RKO (cell line): ENCODE results near the gene LOXL1.

Experiments
- DNase-seq: peaks from one replicate; pipeline ENCODE4 v3.0.0-alpha.2; 2016; ENCODE audit warnings: low spot score

The LOXL1 gene

GRCh38 chr15:73981761-73982221, 55.5 kb downstream of the LOXL1 start:
- no peak for DNase-seq

DNA sequence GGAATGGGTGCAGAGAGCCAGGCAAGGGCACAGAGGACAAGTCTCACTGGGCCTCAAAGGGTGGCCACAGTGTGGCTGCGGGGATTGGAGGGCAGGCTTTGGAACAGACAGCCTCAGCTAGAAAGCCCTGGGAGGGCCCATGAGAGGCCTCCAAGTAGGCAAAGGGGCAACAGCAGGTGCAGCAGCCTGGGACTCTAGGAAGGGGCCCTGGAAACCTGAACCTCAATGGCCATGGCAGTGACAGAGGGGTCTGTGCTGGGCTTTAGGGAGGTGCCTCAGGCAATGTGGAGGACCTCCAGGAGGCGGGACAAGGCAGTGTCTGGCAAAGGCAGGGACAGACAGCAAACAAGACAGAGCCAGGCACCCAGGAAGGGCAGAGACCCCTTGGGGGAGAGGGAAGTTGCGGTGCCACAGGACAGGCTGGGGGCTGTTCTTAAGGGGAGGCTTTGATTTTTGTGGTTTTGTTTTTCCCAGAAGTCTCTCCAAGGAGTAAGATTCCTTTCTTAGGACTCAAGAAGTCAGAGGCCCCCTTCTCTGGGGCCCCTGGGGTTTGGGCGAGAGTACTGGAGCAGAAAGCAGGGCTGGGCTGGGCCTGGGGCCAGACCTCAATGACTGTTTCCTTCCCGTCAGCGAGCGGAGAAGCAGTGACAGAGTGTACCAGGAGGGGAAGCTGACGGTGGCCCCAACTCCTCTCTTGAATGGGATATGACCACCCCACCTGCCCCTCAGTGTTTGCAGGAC, 56.1 kb downstream of the LOXL1 start:
- no peak for DNase-seq

DNA sequence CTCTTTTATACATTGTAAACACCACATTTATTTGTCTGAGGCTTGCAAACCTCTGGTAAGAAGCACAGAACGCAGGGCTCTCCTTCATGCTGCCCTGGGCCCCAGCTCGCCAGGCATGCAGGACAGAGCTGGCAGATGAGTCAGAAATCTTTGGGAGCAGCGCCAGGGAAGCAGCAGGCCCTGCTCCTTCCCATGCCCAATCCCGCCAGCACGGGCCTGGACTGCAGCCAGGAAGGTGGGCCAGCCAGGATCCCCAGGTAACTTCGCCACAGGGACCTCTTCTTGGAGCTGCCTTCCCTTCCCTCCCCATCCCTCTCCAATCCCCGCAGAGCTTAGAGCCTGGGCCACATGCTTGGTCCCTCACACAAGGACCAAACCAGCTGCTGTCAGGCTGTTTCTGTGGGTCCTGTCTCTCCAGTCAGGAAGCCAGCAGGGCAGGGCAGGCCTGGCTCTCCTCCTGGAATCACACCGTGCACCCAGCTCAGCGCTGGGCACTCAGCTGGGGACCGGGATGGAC, 57.0 kb downstream of the LOXL1 start:
- no peak for DNase-seq

DNA sequence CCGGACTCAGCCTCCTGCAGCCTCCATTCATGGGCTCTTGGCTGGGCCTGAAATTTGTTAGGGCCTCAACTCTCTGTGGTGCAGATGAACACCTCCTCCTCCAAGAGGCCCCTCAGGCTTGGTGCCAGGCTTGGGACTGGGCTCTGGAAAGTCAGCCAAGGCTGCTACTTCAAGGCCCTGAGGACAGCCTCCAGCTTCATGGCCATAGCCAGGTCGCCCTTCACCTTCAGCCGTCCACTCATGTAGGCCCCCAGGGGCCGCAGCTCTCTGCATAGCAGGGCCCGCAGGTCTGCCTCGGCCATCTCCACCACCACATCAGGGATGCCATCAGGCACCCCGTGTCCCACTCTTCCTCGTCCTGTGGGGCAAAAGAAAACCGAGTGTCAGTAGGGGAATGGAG, 57.5 kb downstream of the LOXL1 start:
- no peak for DNase-seq

- DNase-seq, result no peak
Measured at GRCh38 chr15:73984208-73984979, 58.1 kb downstream of the LOXL1 start.

GRCh38 chr15:73985101-73985873, 59.0 kb downstream of the LOXL1 start:
- DNase-seq, result no peak

DNA sequence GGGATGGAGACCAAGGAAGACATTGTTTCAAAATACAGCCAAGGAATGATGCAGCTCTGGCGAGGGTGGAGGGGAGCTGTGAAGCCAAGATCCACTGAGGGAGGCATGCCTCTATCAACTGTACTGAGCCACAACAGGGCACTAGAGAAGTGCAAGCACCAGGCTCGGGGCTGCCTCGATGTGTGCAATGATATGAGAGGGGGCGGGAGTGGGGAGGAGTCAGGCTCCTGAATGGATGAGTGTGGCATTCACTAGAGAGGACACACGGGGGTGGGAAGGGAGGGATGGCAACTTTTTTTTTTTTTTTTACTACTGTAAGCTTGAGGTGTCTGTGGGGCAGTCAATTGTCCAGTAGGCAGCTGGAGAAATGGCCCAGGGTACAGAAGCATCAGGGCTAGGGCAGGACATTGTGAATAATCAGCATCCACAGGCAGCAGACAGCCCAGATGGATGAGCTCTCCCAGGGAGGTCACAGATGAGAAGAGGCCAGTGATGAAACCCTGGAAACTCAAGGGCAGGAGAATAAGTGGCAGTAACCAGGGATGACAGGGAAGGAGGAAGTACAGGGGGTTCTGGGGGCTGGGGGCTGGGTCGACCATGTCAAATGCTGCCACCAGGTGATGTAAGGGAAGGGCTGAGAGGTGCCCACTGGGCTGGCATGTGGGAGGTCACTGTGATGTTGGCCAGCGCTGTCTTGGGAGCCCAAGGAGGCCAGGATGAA, 60.0 kb downstream of the LOXL1 start:
- no peak for DNase-seq

GRCh38 chr15:73986776-73987056, 60.5 kb downstream of the LOXL1 start:
- DNase-seq, result no peak

- no peak for DNase-seq
Measured at GRCh38 chr15:73987250-73987649, 61.0 kb downstream of the LOXL1 start.

DNA sequence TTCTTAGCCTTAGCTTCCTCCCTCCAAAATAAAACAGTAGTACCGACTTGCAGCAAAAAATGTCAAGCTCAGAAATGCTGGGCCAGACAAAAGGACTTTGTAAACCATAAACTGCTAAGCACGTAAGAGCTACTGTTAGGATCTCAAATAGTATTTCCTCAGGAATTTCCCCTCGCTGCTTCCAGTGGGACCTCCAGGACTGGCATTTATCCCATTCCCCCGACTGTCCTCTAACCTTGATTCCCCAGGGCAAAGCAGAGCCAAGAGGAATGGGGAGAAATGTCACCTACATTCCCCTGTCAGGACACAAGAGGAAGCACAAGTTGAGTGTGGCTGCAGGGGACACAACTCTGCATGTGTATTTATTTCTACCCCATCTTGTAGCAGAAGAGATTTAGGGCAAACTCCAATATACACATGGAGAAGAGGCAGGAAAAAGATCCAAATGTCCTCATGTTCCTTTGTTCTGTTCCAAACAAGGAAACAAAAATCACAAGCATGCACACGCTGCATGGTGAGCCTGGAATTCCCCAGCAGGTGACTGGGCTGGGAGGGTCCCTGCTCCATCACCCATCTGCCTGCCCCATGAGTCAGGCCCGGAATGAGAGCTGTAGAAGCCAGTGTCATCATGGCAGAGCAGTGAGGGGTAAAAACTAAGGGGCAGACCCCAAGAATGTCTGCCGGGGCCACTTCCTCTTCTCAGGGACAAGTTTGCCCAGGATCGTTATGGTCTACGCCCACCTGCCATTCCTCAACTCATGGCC, 61.6 kb downstream of the LOXL1 start:
- DNase-seq, result no peak

- DNase-seq, result no peak
Measured at GRCh38 chr15:73988445-73988969, 62.2 kb downstream of the LOXL1 start.

GRCh38 chr15:73989001-73989798, 62.9 kb downstream of the LOXL1 start:
- peak; percentile 54 for DNase-seq

- no peak for DNase-seq
Measured at GRCh38 chr15:73990250-73991005, 64.2 kb downstream of the LOXL1 start.

GRCh38 chr15:73991260-73991659, 65.0 kb downstream of the LOXL1 start:
- peak; percentile 55 for DNase-seq

GRCh38 chr15:73991726-73992593, 65.7 kb downstream of the LOXL1 start, which contains the start of gene STOML1:
TSS of gene STOML1 (minus strand) at chr15:73992295. CDS start at chr15:73992223, 72 bp downstream.
- peak; percentile 92 for DNase-seq

DNA sequence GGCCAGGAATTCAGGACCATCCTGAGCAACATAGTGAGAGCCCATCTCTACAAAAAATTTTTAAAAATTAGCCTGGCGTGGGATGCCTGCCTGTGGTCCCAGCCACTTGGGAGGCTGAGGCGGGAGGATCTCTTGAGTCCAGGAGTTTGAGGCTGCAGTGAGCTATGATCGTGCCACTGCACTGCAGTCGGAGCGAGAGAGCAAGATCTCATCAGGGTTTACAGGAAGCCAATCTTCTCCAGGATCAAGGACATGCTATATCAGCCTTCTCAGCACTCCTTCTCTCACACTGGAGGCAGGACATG, 66.3 kb downstream of the LOXL1 start:
- no peak for DNase-seq

DNA sequence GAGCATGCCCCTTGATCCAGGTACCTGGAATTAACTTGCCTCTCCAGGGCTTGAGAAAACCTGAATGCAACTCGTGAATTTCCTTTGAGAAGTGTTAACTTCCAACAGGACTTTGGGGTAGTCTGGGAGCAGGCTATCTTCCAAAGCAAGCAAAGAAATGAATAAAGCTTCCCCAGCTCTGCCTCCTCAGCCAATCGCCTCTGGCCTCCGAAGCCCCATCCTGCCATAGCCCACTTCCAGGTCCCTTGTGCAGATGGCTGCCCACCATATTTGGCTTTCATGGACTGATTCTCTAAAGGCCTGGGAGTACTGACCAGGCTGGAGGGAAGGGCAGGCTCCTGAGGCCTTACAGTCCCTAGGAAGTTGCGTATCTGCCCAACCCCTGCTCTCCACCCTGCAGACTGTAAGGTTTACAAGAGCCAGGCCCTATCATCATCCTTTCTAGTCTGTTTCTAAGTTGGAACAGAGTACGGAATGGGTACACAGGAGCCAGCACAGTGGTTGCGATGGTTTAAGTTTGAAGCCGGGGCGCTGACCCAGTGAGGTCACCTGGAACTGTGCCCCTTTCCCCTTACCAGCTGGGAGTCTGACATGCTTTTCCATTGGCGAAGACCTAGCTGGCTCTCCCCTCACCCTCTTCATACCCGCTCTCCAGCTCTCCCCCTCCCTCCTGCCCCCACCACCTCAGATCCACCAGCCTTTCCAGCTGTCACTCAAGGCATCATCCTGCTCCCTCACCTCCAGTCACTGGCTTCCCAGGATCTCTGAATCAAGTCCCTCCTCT, 67.1 kb downstream of the LOXL1 start:
- DNase-seq, result no peak
